H9 (cell line): Measurements from ENCODE around the gene FGFR3. TPM values are rescaled to one million over a fixed set of nuclear protein-coding genes. Genes with fewer than 3 reads are reported as not detected.

ENCODE experiments used
- DNase-seq: peaks from one replicate; pipeline ENCODE4 v3.0.0-alpha.2; 2017
- H2AFZ ChIP-seq: one replicate; pipeline ENCODE4 v1.6.1; 2013; ENCODE audit warnings: mild to moderate bottlenecking, low read length, control low read depth, moderate library complexity
- H2AK5ac ChIP-seq: 2 replicates; pipeline ENCODE4 v1.6.1; 2013; ENCODE audit warnings: low read length, control low read depth, mixed read lengths; ENCODE audit not compliant: insufficient read length
- H2BK120ac ChIP-seq: one replicate; pipeline ENCODE4 v1.6.1; 2013; ENCODE audit warnings: low read depth, mild to moderate bottlenecking, low read length, control low read depth, inconsistent platforms; ENCODE audit not compliant: poor library complexity, severe bottlenecking
- H2BK12ac ChIP-seq: 2 replicates; pipeline ENCODE4 v1.6.1; 2013; ENCODE audit warnings: low read length, control low read depth, mixed read lengths, low read depth; ENCODE audit not compliant: insufficient read length
- H2BK15ac ChIP-seq: 2 replicates; pipeline ENCODE4 v1.6.1; 2013; ENCODE audit warnings: low read depth, low read length, control low read depth
- H2BK20ac ChIP-seq: one replicate; pipeline ENCODE4 v1.6.1; 2013; ENCODE audit warnings: low read depth, mild to moderate bottlenecking, low read length, control low read depth, inconsistent platforms; ENCODE audit not compliant: poor library complexity, severe bottlenecking
- H2BK5ac ChIP-seq: 2 replicates; pipeline ENCODE4 v1.6.1; 2013; ENCODE audit warnings: low read length, control low read depth, mixed read lengths; ENCODE audit not compliant: insufficient read length
- H3K14ac ChIP-seq: 2 replicates; pipeline ENCODE4 v1.6.1; 2013; ENCODE audit warnings: low read length, control low read depth; ENCODE audit not compliant: insufficient read depth
- H3K18ac ChIP-seq: 2 replicates; pipeline ENCODE4 v1.6.1; 2013; ENCODE audit warnings: low read depth, mild to moderate bottlenecking, mixed read lengths, low read length, control low read depth; ENCODE audit not compliant: insufficient read length
- H3K23ac ChIP-seq: 2 replicates; pipeline ENCODE4 v1.6.1; 2013; ENCODE audit warnings: low read length, control low read depth, mixed read lengths, low read depth; ENCODE audit not compliant: insufficient read length
- H3K23me2 ChIP-seq: 2 replicates; pipeline ENCODE4 v1.6.1; 2013; ENCODE audit warnings: low read depth, mild to moderate bottlenecking, mixed read lengths, low read length, control low read depth; ENCODE audit not compliant: insufficient read length, poor library complexity, severe bottlenecking
- H3K27ac ChIP-seq: 2 replicates; pipeline ENCODE4 v1.5.1; 2013; ENCODE audit warnings: low read length, control low read depth, mixed read lengths, low read depth; ENCODE audit not compliant: insufficient read length
- H3K27me3 ChIP-seq: 2 replicates; pipeline ENCODE4 v1.6.1; 2013; ENCODE audit warnings: low read length, control low read depth, inconsistent platforms; ENCODE audit not compliant: insufficient read depth
- H3K4ac ChIP-seq: 2 replicates; pipeline ENCODE4 v1.6.1; 2013; ENCODE audit warnings: low read depth, mild to moderate bottlenecking, control low read depth, inconsistent platforms, low read length, moderate library complexity
- H3K4me1 ChIP-seq: 2 replicates; pipeline ENCODE4 v1.6.1; 2013; ENCODE audit warnings: low read length, control low read depth, inconsistent platforms; ENCODE audit not compliant: insufficient read depth
- H3K4me2 ChIP-seq: 2 replicates; pipeline ENCODE4 v1.6.1; 2013; ENCODE audit warnings: low read length, control low read depth, mixed read lengths; ENCODE audit not compliant: insufficient read length, insufficient read depth
- H3K56ac ChIP-seq: 2 replicates; pipeline ENCODE4 v1.6.1; 2013; ENCODE audit warnings: low read depth, mild to moderate bottlenecking, mixed read lengths, low read length, control low read depth; ENCODE audit not compliant: insufficient read length
- H3K79me1 ChIP-seq: 2 replicates; pipeline ENCODE4 v1.6.1; 2013; ENCODE audit warnings: low read depth, mild to moderate bottlenecking, moderate library complexity, low read length, control low read depth, inconsistent platforms; ENCODE audit not compliant: insufficient read depth, poor library complexity, severe bottlenecking
- H3K79me2 ChIP-seq: 2 replicates; pipeline ENCODE4 v1.6.1; 2013; ENCODE audit warnings: low read length, control low read depth, inconsistent platforms; ENCODE audit not compliant: insufficient read depth
- H3K9ac ChIP-seq: 2 replicates; pipeline ENCODE4 v1.6.1; 2013; ENCODE audit warnings: low read length, control low read depth, mixed read lengths; ENCODE audit not compliant: insufficient read length; ENCODE audit errors: extremely low read depth
- H3K9me3 ChIP-seq: one replicate; pipeline ENCODE4 v1.6.1; 2013; ENCODE audit warnings: low read depth, low read length, inconsistent platforms; ENCODE audit not compliant: control insufficient read depth
- H3T11ph ChIP-seq: one replicate; pipeline ENCODE4 v1.6.1; 2013; ENCODE audit warnings: mild to moderate bottlenecking, low read length, control low read depth, inconsistent platforms
- H4K20me1 ChIP-seq: one replicate; pipeline ENCODE4 v1.6.1; 2013; ENCODE audit not compliant: control insufficient read depth, insufficient read length, insufficient read depth
- H4K5ac ChIP-seq: 2 replicates; pipeline ENCODE4 v1.6.1; 2013; ENCODE audit warnings: low read depth, mild to moderate bottlenecking, mixed read lengths, low read length, control low read depth; ENCODE audit not compliant: insufficient read length
- H4K8ac ChIP-seq: replicated peaks from 2 replicates; pipeline ENCODE4 v1.6.1; 2013; ENCODE audit warnings: low read length, control low read depth, mixed read lengths, low read depth; ENCODE audit not compliant: insufficient read length
- H4K91ac ChIP-seq: 2 replicates; pipeline ENCODE4 v1.6.1; 2013; ENCODE audit warnings: low read depth, mild to moderate bottlenecking, moderate library complexity, mixed read lengths, low read length, control low read depth; ENCODE audit not compliant: insufficient read length
- H3K27ac Mint-ChIP-seq, 3 experiments: 2 replicates in 2 of 3; 3 replicates in 1 of 3; pipeline ENCODE4 v1.8.0; 2020 to 2021; ENCODE audit warnings: mixed read lengths in 3 of 3, mild to moderate bottlenecking in 1 of 3, moderate library complexity in 1 of 3
- H3K27me3 Mint-ChIP-seq: 2 replicates; pipeline ENCODE4 v1.8.0; 2021; ENCODE audit warnings: low read depth, mild to moderate bottlenecking, moderate library complexity, mixed read lengths
- H3K36me3 Mint-ChIP-seq, 3 experiments: 2 replicates in 2 of 3; 3 replicates in 1 of 3; pipeline ENCODE4 v1.8.0; 2020 to 2021; ENCODE audit warnings: low read depth in 3 of 3, mixed read lengths in 3 of 3; ENCODE audit not compliant: insufficient read depth in 1 of 3
- H3K4me1 Mint-ChIP-seq, 2 experiments: 2 replicates each; pipeline ENCODE4 v1.8.0; 2020; ENCODE audit warnings: mixed read lengths in 2 of 2
- H3K4me3 Mint-ChIP-seq, 2 experiments: 2 replicates in 1 of 2; 3 replicates in 1 of 2; pipeline ENCODE4 v1.8.0; 2020 to 2021; ENCODE audit warnings: mild to moderate bottlenecking in 2 of 2, mixed read lengths in 2 of 2, moderate library complexity in 1 of 2
- H3K9me3 Mint-ChIP-seq, 2 experiments: 2 replicates in 1 of 2; 3 replicates in 1 of 2; pipeline ENCODE4 v1.8.0; 2020; ENCODE audit warnings: mild to moderate bottlenecking in 2 of 2, mixed read lengths in 2 of 2, moderate library complexity in 1 of 2
- CTCF ChIP-seq: fragments of 200-600 bp; sonication (generic); conservative IDR thresholded peaks from 3 replicates; pipeline ENCODE4 v1.8.0; 2021; ENCODE audit warnings: antibody characterized with exemption, mild to moderate bottlenecking
- WGBS: extraction: QIAGEN DNeasy Blood & Tissue Kit; methylation state at CpG from one replicate; pipeline ENCODE4 v1.1.7; 2013; ENCODE audit warnings: missing lambda C conversion rate, low lambda C conversion rate, mixed read lengths; ENCODE audit not compliant: insufficient read length; ENCODE audit errors: extremely low coverage; 5-methylcytosine and 5-hydroxymethylcytosine counted together
- total RNA-seq: library from RNA; stranded (reverse); gene quantifications from 2 replicates; pipeline ENCODE4 v1.2.1, GENCODE V29; 2021

FGFR3 gene
- total RNA-seq, 1 experiment from 2014 or later = 75.7 TPM

- no peak overlapping the region for H2AK5ac ChIP-seq
These were observed 12.6 kb downstream of the FGFR3 start for GRCh38 chr4:1805493-1806222.

More at GRCh38 chr4:1805493-1806222, 12.6 kb downstream of the FGFR3 start:
- Histone ChIP-seq H4K91ac (no peak overlapping the region), H3K9ac (no peak overlapping the region), H4K5ac (no peak overlapping the region), H4K8ac (no peak overlapping the region), H3K79me1 (no peaks in the 10 kb centered on the region), H3K23me2 (no peaks in the 10 kb centered on the region), H4K20me1 (no peaks in the 10 kb centered on the region), H3K9me3 (no peaks in the 10 kb centered on the region), H3K18ac (no peak overlapping the region), H3K79me2 (no peaks in the 10 kb centered on the region), H3K27ac (no peak overlapping the region), H3K27me3 (no peaks in the 10 kb centered on the region), H2BK120ac (no peak overlapping the region), H3K4me2 (no peak overlapping the region), H2BK5ac (no peak overlapping the region), H3K4me1 (no peaks in the 10 kb centered on the region), H2AFZ (no peak overlapping the region), H2BK12ac (no peak overlapping the region), H3T11ph (no peak overlapping the region), H3K23ac (no peak overlapping the region), H2BK15ac (no peak overlapping the region), H2BK20ac (no peak overlapping the region), H3K14ac (no peak overlapping the region), H3K56ac (no peak overlapping the region), H3K4ac (no peak overlapping the region)
- no peaks in the 10 kb centered on the region for H3K27me3 Mint-ChIP-seq
- no peaks in the 10 kb centered on the region for H3K4me1 Mint-ChIP-seq
- DNase-seq = no peak
- peaks cover 0 to 28% (median 26%) of the 10 kb centered on the region in 3 experiments; a peak in 4 of 7 replicates for H3K36me3 Mint-ChIP-seq
- H3K4me3 Mint-ChIP-seq = no peak overlapping the region
- WGBS = no CpG with 5 or more reads among the region's 47 CpGs
- no peaks in the 10 kb centered on the region for H3K9me3 Mint-ChIP-seq
- no peak for TF ChIP-seq CTCF
- no peak overlapping the region; a peak in 1 of 7 replicates for H3K27ac Mint-ChIP-seq
